CD14-positive monocyte (primary cell): ENCODE data around the gene SMARCAL1. TPM values are rescaled to one million over a fixed set of nuclear protein-coding genes. Genes with fewer than 3 reads are reported as not detected.

Source experiments
- DNase-seq, 3 donors: peaks; one replicate each; pipeline ENCODE4 v3.0.0-alpha.2; 2011 to 2022
- H2AFZ ChIP-seq: 2 replicates; pipeline ENCODE4 v1.6.0; 2012; ENCODE audit warnings: mild to moderate bottlenecking, low read depth, low read length, inconsistent platforms; ENCODE audit not compliant: insufficient read depth, poor library complexity, severe bottlenecking
- H3K27ac ChIP-seq, 2 donors: 1 replicate in 1 of 2; 2 replicates in 1 of 2; pipeline ENCODE4 v1.5.1; 2012 to 2013; ENCODE audit warnings: low read length in 2 of 2, control low read depth in 1 of 2, inconsistent platforms in 1 of 2, low read depth in 1 of 2, mild to moderate bottlenecking in 1 of 2
- H3K27me3 ChIP-seq, 2 donors: one replicate each; pipeline versions ENCODE4 v1.6.0 to v1.6.1; 2011 to 2013; ENCODE audit warnings: low read length in 2 of 2; ENCODE audit not compliant: control insufficient read depth in 2 of 2, insufficient read depth in 2 of 2
- H3K36me3 ChIP-seq, 2 donors: replicated peaks in 1 of 2; 1 replicate in 1 of 2; 2 replicates in 1 of 2; pipeline versions ENCODE4 v1.5.1 to v1.6.1; 2012 to 2013; ENCODE audit warnings: low read length in 2 of 2, control low read depth in 1 of 2, inconsistent platforms in 1 of 2, mild to moderate bottlenecking in 1 of 2; ENCODE audit not compliant: insufficient read depth in 2 of 2, control insufficient read depth in 1 of 2
- H3K4me1 ChIP-seq, 2 donors: 1 replicate in 1 of 2; 2 replicates in 1 of 2; pipeline versions ENCODE4 v1.5.1 to v1.6.1; 2012 to 2013; ENCODE audit warnings: low read length in 2 of 2, control low read depth in 1 of 2, inconsistent platforms in 1 of 2, mild to moderate bottlenecking in 1 of 2, moderate library complexity in 1 of 2; ENCODE audit not compliant: insufficient read depth in 2 of 2, control insufficient read depth in 1 of 2
- H3K4me2 ChIP-seq: replicated peaks from 2 replicates; pipeline ENCODE3; 2012; ENCODE audit warnings: low read length, moderate library complexity, mild to moderate bottlenecking; ENCODE audit not compliant: poor library complexity, severe bottlenecking; ENCODE audit errors: extremely low read depth
- H3K4me3 ChIP-seq, 3 experiments: fragments of 200-600 bp in 1 of 3; sonication (generic) in 1 of 3; replicated peaks in 1 of 3; 1 replicate in 2 of 3; 2 replicates in 1 of 3; pipeline ENCODE4 v1.5.1; 2011 to 2013; ENCODE audit warnings: low read length in 3 of 3, mild to moderate bottlenecking in 3 of 3, control low read depth in 2 of 3, low read depth in 2 of 3, inconsistent platforms in 1 of 3, moderate library complexity in 1 of 3
- H3K79me2 ChIP-seq: 2 replicates; pipeline ENCODE4 v1.6.0; 2012; ENCODE audit warnings: mild to moderate bottlenecking, control low read depth, inconsistent platforms, low read length, moderate library complexity; ENCODE audit not compliant: insufficient read depth
- H3K9ac ChIP-seq: 2 replicates; pipeline ENCODE4 v1.6.0; 2017; ENCODE audit warnings: low read length, mild to moderate bottlenecking; ENCODE audit not compliant: insufficient read depth, poor library complexity, severe bottlenecking
- H3K9me3 ChIP-seq, 2 donors: replicated peaks in 1 of 2; 1 replicate in 1 of 2; 2 replicates in 1 of 2; pipeline versions ENCODE4 v1.5.1 to v1.6.1; 2012 to 2013; ENCODE audit warnings: low read length in 2 of 2, control low read depth in 1 of 2; ENCODE audit not compliant: control insufficient read depth in 1 of 2, insufficient read depth in 1 of 2
- H4K20me1 ChIP-seq: 2 replicates; pipeline ENCODE4 v1.6.0; 2012; ENCODE audit warnings: mild to moderate bottlenecking, low read length, control low read depth, moderate library complexity; ENCODE audit not compliant: insufficient read depth
- H3K27ac Mint-ChIP-seq, 7 donors: one replicate each; pipeline ENCODE4 v1.8.0; 2020; ENCODE audit warnings: mild to moderate bottlenecking in 7 of 7, mixed read lengths in 7 of 7, moderate library complexity in 6 of 7, inconsistent platforms in 2 of 7
- H3K27me3 Mint-ChIP-seq, 3 donors: one replicate each; pipeline ENCODE4 v1.8.0; 2021 to 2022; ENCODE audit warnings: low read depth in 3 of 3, mild to moderate bottlenecking in 3 of 3, mixed read lengths in 3 of 3, moderate library complexity in 3 of 3, inconsistent platforms in 1 of 3
- H3K36me3 Mint-ChIP-seq, 2 donors: one replicate each; pipeline ENCODE4 v1.8.0; 2020; ENCODE audit warnings: mixed read lengths in 2 of 2, inconsistent platforms in 1 of 2, mild to moderate bottlenecking in 1 of 2
- H3K4me1 Mint-ChIP-seq: one replicate; pipeline ENCODE4 v1.8.0; 2020; ENCODE audit warnings: mild to moderate bottlenecking, mixed read lengths
- H3K4me3 Mint-ChIP-seq, 2 donors: one replicate each; pipeline ENCODE4 v1.8.0; 2020; ENCODE audit warnings: mild to moderate bottlenecking in 2 of 2, mixed read lengths in 2 of 2, moderate library complexity in 1 of 2
- H3K9me3 Mint-ChIP-seq, 7 donors: one replicate each; pipeline ENCODE4 v1.8.0; 2020 to 2022; ENCODE audit warnings: mixed read lengths in 7 of 7, mild to moderate bottlenecking in 6 of 7, moderate library complexity in 6 of 7, inconsistent platforms in 2 of 7
- WGBS: methylation state at CpG from one replicate; pipeline ENCODE4 v1.1.5; 2013; ENCODE audit warnings: missing lambda C conversion rate; ENCODE audit not compliant: insufficient coverage; 5-methylcytosine and 5-hydroxymethylcytosine counted together
- intact Hi-C, 2 donors: fragments of 100-400 bp; cut with micrococcal nuclease; formaldehyde crosslinking; loops; one replicate each; pipeline versions ENCODE4 v1.15.0 to v1.15.1; 2023
- polyA plus RNA-seq, 3 donors: library from polyadenylated mRNA; depleted of rRNA in 1 of 3; unstranded in 2 of 3; stranded (reverse) in 1 of 3; fragments of 300-500 nt in 2 of 3; fragments of >200 nt in 1 of 3; fragmentation: Illumina TruSeq in 2 of 3; gene quantifications; 1 replicate in 2 of 3; 2 replicates in 1 of 3; pipeline ENCODE4 v1.2.3, GENCODE V29; 2012 to 2021
- TF ChIP-seq, protein P1 (sequence below): fragments of 200-600 bp; IDR thresholded peaks from one replicate; pipeline ENCODE4 v1.8.0; 2022; ENCODE audit warnings: antibody characterized with exemption, mild to moderate bottlenecking

The SMARCAL1 gene
- polyA plus RNA-seq, 3 donors = 10.5 to 13.3 (median 11.5) TPM

DNA sequence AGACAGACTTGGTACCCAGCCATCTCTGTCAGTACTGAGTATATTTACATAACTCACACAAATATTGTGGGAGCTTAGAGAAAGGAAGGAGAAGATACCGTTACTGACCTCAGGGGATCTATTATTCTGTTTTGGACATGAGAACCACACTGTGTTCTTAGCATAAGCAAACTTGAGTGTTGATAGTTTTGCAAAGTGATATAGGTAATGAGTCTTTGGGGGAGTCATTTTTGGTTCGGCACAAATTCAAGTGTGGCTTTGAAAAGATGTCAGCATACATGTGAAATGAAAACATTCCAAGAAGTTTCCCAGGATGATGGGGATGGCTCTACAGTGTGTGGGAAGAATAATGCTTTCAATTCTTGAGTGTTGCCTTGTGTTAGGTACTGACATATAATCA, 24.1 kb downstream of the SMARCAL1 start:
- 100% methylated on average over 2 of the region's 2 CpGs for WGBS

DNA sequence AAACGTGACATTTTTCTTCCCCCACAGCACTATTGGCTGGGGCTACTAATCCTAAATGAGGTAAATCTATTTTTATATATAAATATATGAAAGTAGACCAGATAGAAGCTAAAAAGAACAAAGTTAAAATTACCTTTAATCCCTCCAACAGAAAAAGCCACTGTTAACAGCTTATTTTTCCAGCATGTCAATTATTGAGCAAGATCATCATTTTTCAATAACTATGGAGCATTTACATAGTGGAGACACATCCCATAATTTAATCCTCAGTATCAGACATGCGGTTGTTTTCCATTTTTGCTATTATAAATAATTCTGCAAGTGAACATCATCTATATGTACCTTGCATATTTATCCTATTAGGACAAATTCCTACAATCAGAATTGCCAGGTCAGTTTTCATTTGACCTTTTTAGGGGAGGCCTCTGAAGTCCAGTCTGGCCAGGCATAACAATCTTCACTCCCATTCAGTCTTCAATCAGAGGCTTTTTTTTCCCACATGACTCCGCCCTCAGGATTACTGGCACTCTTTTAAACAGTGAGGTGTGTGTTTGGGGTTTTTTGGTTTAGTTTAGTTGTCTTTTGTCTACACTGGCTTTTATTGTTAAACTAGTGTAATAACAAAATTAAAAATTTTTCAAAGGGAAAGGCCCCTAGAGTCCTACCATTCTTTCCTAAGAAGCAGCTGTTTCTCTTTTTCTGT, 29.2 kb downstream of the SMARCAL1 start:
- WGBS = no CpG with 5 or more reads among the region's 3 CpGs
- Mint-ChIP-seq H3K36me3 (peaks cover 60 to 69% of the 10 kb centered on the region in 2 donors), H3K9me3 (no peaks in the 10 kb centered on the region), H3K4me3 (no peak overlapping the region), H3K27me3 (peaks cover 0 to 1% (median 0%) of the 10 kb centered on the region in 3 donors), H3K27ac (peak overlapping the region in 1 of 7 donors; percentile 20), H3K4me1 (no peaks in the 10 kb centered on the region)
- TF ChIP-seq, protein P1, sequence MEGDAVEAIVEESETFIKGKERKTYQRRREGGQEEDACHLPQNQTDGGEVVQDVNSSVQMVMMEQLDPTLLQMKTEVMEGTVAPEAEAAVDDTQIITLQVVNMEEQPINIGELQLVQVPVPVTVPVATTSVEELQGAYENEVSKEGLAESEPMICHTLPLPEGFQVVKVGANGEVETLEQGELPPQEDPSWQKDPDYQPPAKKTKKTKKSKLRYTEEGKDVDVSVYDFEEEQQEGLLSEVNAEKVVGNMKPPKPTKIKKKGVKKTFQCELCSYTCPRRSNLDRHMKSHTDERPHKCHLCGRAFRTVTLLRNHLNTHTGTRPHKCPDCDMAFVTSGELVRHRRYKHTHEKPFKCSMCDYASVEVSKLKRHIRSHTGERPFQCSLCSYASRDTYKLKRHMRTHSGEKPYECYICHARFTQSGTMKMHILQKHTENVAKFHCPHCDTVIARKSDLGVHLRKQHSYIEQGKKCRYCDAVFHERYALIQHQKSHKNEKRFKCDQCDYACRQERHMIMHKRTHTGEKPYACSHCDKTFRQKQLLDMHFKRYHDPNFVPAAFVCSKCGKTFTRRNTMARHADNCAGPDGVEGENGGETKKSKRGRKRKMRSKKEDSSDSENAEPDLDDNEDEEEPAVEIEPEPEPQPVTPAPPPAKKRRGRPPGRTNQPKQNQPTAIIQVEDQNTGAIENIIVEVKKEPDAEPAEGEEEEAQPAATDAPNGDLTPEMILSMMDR = no peak
- H2AFZ ChIP-seq = no peak overlapping the region
- intact Hi-C loops = no loop called here
- H3K4me3 ChIP-seq = no peak overlapping the region
- no peaks in the 10 kb centered on the region for H3K4me1 ChIP-seq
- H3K27me3 ChIP-seq = no peaks in the 10 kb centered on the region
- no peaks in the 10 kb centered on the region for H4K20me1 ChIP-seq
- H3K9me3 ChIP-seq = no peaks in the 10 kb centered on the region
- H3K4me2 ChIP-seq = no peak overlapping the region
- H3K79me2 ChIP-seq = no peaks in the 10 kb centered on the region
- no peak overlapping the region for H3K27ac ChIP-seq
- H3K36me3 ChIP-seq = peaks cover 50 to 93% of the 10 kb centered on the region in 2 donors
- DNase-seq = no peak
- H3K9ac ChIP-seq = no peak overlapping the region

More for the DNA sequence above, 24.1 kb downstream of the SMARCAL1 start:
- TF ChIP-seq, protein P1 = no peak
- Mint-ChIP-seq H3K4me1 (no peaks in the 10 kb centered on the region), H3K4me3 (no peak overlapping the region), H3K9me3 (no peaks in the 10 kb centered on the region), H3K27ac (no peak overlapping the region), H3K27me3 (peaks cover 0 to 3% (median 2%) of the 10 kb centered on the region in 3 donors), H3K36me3 (peaks cover 73 to 88% of the 10 kb centered on the region in 2 donors)
- Histone ChIP-seq H3K9ac (no peak overlapping the region), H3K9me3 (no peaks in the 10 kb centered on the region), H3K4me2 (no peak overlapping the region), H2AFZ (no peak overlapping the region), H4K20me1 (no peaks in the 10 kb centered on the region), H3K36me3 (peaks cover 89 to 95% of the 10 kb centered on the region in 2 donors), H3K79me2 (no peaks in the 10 kb centered on the region), H3K4me1 (no peaks in the 10 kb centered on the region), H3K27ac (no peak overlapping the region), H3K4me3 (no peak overlapping the region), H3K27me3 (no peaks in the 10 kb centered on the region)
- intact Hi-C loops = no loop called here
- DNase-seq = no peak
